K562 (cell line): ENCODE results near the gene AFF1. TPM values are rescaled to one million over a fixed set of nuclear protein-coding genes. Genes with fewer than 3 reads are reported as not detected.

Source experiments
- ATF1 ChIP-seq, 2 experiments: fragments of 450-650 bp in 1 of 2; IDR thresholded peaks; 2 replicates each; pipeline ENCODE4 v1.6.1; 2016; ENCODE audit warnings: missing compliant biosample characterization in 1 of 2, missing genetic modification characterization in 1 of 2
- ETV1 ChIP-seq: fragments of 450-650 bp; conservative IDR thresholded peaks from 2 replicates; pipeline ENCODE4 v1.6.1; 2016; ENCODE audit warnings: missing genetic modification characterization, control low read depth, low read depth, missing compliant biosample characterization
- KAT7 ChIP-seq: sonication (generic); formaldehyde crosslinking; IDR thresholded peaks from 2 replicates; pipeline ENCODE4 v1.8.0; 2022; ENCODE audit warnings: missing genetic modification reagents, mild to moderate bottlenecking, borderline replicate concordance
- KDM1A ChIP-seq, 2 experiments: fragments of 450-650 bp; IDR thresholded peaks; 2 replicates each; pipeline ENCODE4 v1.6.1; 2016; ENCODE audit warnings: mild to moderate bottlenecking in 2 of 2
- MGA ChIP-seq: fragments of 450-650 bp; IDR thresholded peaks from 2 replicates; pipeline ENCODE4 v1.6.1; 2016; ENCODE audit warnings: mild to moderate bottlenecking, moderate library complexity
- SMARCB1 ChIP-seq: IDR thresholded peaks from 2 replicates; pipeline ENCODE4 v1.6.1; 2011; ENCODE audit warnings: improper control_type of control experiment, low read depth; ENCODE audit not compliant: insufficient read length
- polyA plus RNA-seq, 8 experiments: library from polyadenylated mRNA; depleted of rRNA in 4 of 8; stranded (reverse) in 5 of 8; unstranded in 3 of 8; fragments of >200 nt; fragmentation: Nextera tagmentation in 2 of 8; fragmentation: Illumina TruSeq in 1 of 8; extraction: Ambion mirVana in 2 of 8; extraction: Trizol in 1 of 8; gene quantifications; 2 replicates each; pipeline versions ENCODE4 v1.2.1 to v1.2.3, GENCODE V29; 2011 to 2014; ENCODE audit warnings: inconsistent platforms in 1 of 8, missing spikeins in 1 of 8
- total RNA-seq, 7 experiments: library from RNA; depleted of rRNA in 6 of 7; stranded (reverse); fragments of >200 nt in 6 of 7; fragmentation: Illumina TruSeq in 2 of 7; extraction: Trizol in 2 of 7; gene quantifications; 2 replicates each; pipeline versions ENCODE4 v1.2.1 to v1.2.3, GENCODE V29; 2011 to 2021; ENCODE audit warnings: low replicate concordance in 1 of 7
- TF ChIP-seq, protein P1 (sequence below): sonication (generic); formaldehyde crosslinking; IDR thresholded peaks from 2 replicates; pipeline ENCODE4 v1.8.0; 2023; ENCODE audit warnings: mild to moderate bottlenecking, missing genetic modification reagents
- TF ChIP-seq, protein P2 (sequence below), 3 experiments: IDR thresholded peaks in 2 of 3; conservative IDR thresholded peaks in 1 of 3; 2 replicates each; pipeline ENCODE4 v1.5.1; 2011 to 2012; ENCODE audit warnings: low read length in 3 of 3, mild to moderate bottlenecking in 3 of 3, control low read depth in 2 of 3, improper control_type of control experiment in 1 of 3, inconsistent platforms in 1 of 3, low read depth in 1 of 3, mixed read lengths in 1 of 3, moderate library complexity in 1 of 3; ENCODE audit not compliant: insufficient read depth in 2 of 3

Gene AFF1
- total and polyA plus RNA-seq, 9 of the 15 experiments (the other 6 are each of a cell fraction or from before 2014, with no cell fraction given): 4.1 to 47.5 (median 17.2) TPM

GRCh38 chr4:86935853-86936733 lies 1.3 kb downstream of the AFF1 start (continued):
- TF ChIP-seq ETV1 (tag): peak; percentile 8; the same call in 1 of the 2 replicates
- TF ChIP-seq KDM1A (IDR thresholded peaks at IDR 0.05): peak; percentile 74 to 86
- peak; percentile 67 for TF ChIP-seq MGA
- TF ChIP-seq, protein P1, sequence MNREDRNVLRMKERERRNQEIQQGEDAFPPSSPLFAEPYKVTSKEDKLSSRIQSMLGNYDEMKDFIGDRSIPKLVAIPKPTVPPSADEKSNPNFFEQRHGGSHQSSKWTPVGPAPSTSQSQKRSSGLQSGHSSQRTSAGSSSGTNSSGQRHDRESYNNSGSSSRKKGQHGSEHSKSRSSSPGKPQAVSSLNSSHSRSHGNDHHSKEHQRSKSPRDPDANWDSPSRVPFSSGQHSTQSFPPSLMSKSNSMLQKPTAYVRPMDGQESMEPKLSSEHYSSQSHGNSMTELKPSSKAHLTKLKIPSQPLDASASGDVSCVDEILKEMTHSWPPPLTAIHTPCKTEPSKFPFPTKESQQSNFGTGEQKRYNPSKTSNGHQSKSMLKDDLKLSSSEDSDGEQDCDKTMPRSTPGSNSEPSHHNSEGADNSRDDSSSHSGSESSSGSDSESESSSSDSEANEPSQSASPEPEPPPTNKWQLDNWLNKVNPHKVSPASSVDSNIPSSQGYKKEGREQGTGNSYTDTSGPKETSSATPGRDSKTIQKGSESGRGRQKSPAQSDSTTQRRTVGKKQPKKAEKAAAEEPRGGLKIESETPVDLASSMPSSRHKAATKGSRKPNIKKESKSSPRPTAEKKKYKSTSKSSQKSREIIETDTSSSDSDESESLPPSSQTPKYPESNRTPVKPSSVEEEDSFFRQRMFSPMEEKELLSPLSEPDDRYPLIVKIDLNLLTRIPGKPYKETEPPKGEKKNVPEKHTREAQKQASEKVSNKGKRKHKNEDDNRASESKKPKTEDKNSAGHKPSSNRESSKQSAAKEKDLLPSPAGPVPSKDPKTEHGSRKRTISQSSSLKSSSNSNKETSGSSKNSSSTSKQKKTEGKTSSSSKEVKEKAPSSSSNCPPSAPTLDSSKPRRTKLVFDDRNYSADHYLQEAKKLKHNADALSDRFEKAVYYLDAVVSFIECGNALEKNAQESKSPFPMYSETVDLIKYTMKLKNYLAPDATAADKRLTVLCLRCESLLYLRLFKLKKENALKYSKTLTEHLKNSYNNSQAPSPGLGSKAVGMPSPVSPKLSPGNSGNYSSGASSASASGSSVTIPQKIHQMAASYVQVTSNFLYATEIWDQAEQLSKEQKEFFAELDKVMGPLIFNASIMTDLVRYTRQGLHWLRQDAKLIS (CRISPR knock-in tag): 0 out of 2 replicates have a peak, but pooled peaks have one; percentile 77
- no peak for TF ChIP-seq ATF1 (CRISPR knock-in tag; IDR thresholded peaks at IDR 0.05)
- TF ChIP-seq ATF1 (tag; IDR thresholded peaks at IDR 0.05): peak; percentile 68
- TF ChIP-seq, protein P2, sequence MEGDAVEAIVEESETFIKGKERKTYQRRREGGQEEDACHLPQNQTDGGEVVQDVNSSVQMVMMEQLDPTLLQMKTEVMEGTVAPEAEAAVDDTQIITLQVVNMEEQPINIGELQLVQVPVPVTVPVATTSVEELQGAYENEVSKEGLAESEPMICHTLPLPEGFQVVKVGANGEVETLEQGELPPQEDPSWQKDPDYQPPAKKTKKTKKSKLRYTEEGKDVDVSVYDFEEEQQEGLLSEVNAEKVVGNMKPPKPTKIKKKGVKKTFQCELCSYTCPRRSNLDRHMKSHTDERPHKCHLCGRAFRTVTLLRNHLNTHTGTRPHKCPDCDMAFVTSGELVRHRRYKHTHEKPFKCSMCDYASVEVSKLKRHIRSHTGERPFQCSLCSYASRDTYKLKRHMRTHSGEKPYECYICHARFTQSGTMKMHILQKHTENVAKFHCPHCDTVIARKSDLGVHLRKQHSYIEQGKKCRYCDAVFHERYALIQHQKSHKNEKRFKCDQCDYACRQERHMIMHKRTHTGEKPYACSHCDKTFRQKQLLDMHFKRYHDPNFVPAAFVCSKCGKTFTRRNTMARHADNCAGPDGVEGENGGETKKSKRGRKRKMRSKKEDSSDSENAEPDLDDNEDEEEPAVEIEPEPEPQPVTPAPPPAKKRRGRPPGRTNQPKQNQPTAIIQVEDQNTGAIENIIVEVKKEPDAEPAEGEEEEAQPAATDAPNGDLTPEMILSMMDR (IDR thresholded peaks at IDR 0.05 in 2 of 3, conservative IDR thresholded peaks at IDR 0.05 in 1 of 3; ENCODE audit: insufficient read depth in 2 of 3, low read depth in 1 of 3, low read length in 3 of 3): peak in 2 of 3 experiments; percentile 26 to 35; a peak in 1 of 6 replicates
- TF ChIP-seq KAT7: no peak
- no peak for TF ChIP-seq SMARCB1
